ENCODE measurements around the gene NUDT16.

NUDT16 gene

GRCh38 chr3:131405411-131405810, 23.8 kb downstream of the NUDT16 start:
- DNase-seq (ENCODE audit: low spot score) = no peak
- H3K27ac ChIP-seq = no peak overlapping the region
- ChIA-PET POLR2A (ENCODE audit: low non-redundant PET) (no interaction called here), CTCF (no interaction called here)
- TF ChIP-seq, protein P1, sequence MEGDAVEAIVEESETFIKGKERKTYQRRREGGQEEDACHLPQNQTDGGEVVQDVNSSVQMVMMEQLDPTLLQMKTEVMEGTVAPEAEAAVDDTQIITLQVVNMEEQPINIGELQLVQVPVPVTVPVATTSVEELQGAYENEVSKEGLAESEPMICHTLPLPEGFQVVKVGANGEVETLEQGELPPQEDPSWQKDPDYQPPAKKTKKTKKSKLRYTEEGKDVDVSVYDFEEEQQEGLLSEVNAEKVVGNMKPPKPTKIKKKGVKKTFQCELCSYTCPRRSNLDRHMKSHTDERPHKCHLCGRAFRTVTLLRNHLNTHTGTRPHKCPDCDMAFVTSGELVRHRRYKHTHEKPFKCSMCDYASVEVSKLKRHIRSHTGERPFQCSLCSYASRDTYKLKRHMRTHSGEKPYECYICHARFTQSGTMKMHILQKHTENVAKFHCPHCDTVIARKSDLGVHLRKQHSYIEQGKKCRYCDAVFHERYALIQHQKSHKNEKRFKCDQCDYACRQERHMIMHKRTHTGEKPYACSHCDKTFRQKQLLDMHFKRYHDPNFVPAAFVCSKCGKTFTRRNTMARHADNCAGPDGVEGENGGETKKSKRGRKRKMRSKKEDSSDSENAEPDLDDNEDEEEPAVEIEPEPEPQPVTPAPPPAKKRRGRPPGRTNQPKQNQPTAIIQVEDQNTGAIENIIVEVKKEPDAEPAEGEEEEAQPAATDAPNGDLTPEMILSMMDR (conservative IDR thresholded peaks at IDR 0.05; ENCODE audit: low read depth) = no peak

DNA sequence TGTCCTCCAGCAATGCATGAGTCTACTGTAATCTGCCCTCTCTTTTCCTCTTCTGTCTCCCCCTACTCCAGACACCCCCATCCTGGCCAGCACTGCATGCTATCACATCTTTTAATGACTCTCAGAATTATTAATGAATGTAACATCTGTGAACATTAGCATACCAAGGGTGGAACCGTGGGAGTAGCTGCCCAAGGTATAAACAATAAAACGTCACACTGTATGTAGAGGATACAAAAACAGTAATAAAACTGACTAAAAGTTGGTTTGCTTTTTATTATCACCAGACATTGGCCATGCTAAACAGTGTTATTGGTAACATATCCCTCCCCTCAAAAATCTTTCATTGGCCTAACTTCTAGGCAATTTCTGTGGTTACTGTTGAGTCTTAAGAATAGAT, 24.7 kb downstream of the NUDT16 start:
- ChIA-PET POLR2A (ENCODE audit: low non-redundant PET) (no interaction called here), CTCF (no interaction called here)
- H3K27ac ChIP-seq = no peak overlapping the region
- TF ChIP-seq, protein P1 (conservative IDR thresholded peaks at IDR 0.05; ENCODE audit: low read depth) = no peak
- no peak for DNase-seq (ENCODE audit: low spot score)

GRCh38 chr3:131417751-131418150, 36.2 kb downstream of the NUDT16 start:
- CTCF ChIA-PET = no interaction called here
- TF ChIP-seq, protein P1 (conservative IDR thresholded peaks at IDR 0.05; ENCODE audit: low read depth) = no peak
- DNase-seq (ENCODE audit: low spot score) = no peak
- POLR2A ChIA-PET (ENCODE audit: low non-redundant PET) = no interaction called here
- no peak overlapping the region for H3K27ac ChIP-seq

DNA sequence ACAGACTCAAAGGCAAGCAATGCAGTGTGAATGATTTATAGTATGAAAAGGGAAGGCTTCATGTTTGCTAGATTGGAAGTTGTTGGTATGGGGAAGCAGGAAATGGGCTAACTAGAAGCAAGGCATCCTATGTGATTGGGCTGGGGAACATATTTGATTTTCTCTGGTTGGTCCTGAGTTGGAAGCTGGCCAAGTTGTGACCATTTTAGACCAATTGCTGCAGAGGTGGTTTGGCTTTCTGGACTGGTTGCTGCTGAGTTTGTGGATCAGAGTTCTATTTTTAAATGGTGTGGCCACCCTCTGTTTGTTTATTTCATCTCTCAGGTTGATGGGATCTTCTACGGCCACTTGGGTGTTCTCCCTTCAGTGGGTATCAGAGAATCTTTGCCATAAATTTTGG, 39.7 kb downstream of the NUDT16 start:
- H3K27ac ChIP-seq = no peak overlapping the region
- DNase-seq (ENCODE audit: low spot score) = no peak
- ChIA-PET CTCF (no interaction called here), POLR2A (ENCODE audit: low non-redundant PET) (no interaction called here)
- TF ChIP-seq, protein P1 (conservative IDR thresholded peaks at IDR 0.05; ENCODE audit: low read depth) = no peak

DNA sequence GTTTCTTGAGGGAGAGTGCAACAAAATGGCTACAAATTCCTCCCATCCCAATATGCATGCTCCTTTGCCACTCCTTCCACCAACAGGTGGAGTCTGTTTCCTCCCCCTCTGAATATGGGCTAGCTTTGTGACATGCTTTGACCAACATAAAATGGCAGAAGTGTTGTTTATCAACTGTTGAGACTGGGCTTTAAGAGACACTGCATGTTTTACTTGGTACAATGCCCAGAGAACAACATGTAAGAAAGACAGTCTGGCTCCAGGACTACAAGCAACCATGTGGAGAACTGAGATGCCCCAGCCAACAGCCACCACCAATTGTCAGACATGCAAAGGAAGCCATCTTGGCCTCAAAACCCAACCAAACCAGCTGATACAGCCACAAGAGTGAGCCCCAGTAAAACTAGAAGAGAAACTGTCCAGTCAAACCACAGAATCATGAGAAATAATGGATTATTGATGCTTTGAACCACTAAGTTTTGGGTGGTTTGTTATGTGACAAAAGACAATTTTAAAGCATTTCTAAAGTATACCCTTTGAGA, 40.5 kb downstream of the NUDT16 start:
- H3K27ac ChIP-seq = no peak overlapping the region
- CTCF ChIA-PET = no interaction called here
- TF ChIP-seq, protein P1 (conservative IDR thresholded peaks at IDR 0.05; ENCODE audit: low read depth) = no peak
- no peak for DNase-seq (ENCODE audit: low spot score)
- POLR2A ChIA-PET (ENCODE audit: low non-redundant PET) = no interaction called here

GRCh38 chr3:131427226-131427625, 45.7 kb downstream of the NUDT16 start:
- POLR2A ChIA-PET (ENCODE audit: low non-redundant PET) = no interaction called here
- TF ChIP-seq, protein P1 (conservative IDR thresholded peaks at IDR 0.05; ENCODE audit: low read depth) = no peak
- no peak overlapping the region for H3K27ac ChIP-seq
- CTCF ChIA-PET = no interaction called here
- no peak for DNase-seq (ENCODE audit: low spot score)

DNA sequence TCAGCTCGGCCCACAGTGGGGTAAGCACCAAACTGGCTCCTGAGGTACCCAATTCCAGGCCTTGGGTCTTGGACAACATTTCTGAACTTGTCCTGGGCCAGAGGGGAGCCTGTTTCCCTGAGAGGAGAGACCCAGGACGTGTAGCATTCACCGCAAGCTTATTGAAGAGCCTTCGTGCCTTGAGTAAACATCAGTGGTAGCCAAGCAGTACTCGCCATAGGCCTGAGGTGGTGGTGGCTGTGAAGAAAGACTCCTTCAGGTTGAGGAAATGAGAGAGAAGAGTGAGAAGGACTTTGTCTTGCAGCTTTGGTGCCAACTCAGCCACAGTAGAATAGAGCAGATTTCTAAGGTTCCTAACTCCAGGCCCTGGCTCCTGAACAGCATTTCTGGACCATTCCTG, 50.2 kb downstream of the NUDT16 start:
- POLR2A ChIA-PET (ENCODE audit: low non-redundant PET) = no interaction called here
- H3K27ac ChIP-seq = no peak overlapping the region
- DNase-seq (ENCODE audit: low spot score) = no peak
- CTCF ChIA-PET = no interaction called here
- TF ChIP-seq, protein P1 (conservative IDR thresholded peaks at IDR 0.05; ENCODE audit: low read depth) = no peak

Data from RWPE1 (cell line).